Thyroid gland (tissue), 4 donors: ENCODE results near the gene PTPRE. TPM values are rescaled to one million over a fixed set of nuclear protein-coding genes. Genes with fewer than 3 reads are reported as not detected.

Experiments used
- DNase-seq, 2 donors: peaks; one replicate each; pipeline ENCODE4 v3.0.0-alpha.2; 2019
- H3K27ac ChIP-seq, 3 donors: fragments of 200-600 bp; sonication (generic); 1 replicate in 2 of 3; 2 replicates in 1 of 3; pipeline ENCODE4 v1.5.1; 2016 to 2019; ENCODE audit warnings: mild to moderate bottlenecking in 1 of 3, moderate library complexity in 1 of 3
- H3K27me3 ChIP-seq: fragments of 200-600 bp; sonication (generic); one replicate; pipeline ENCODE4 v1.5.1; 2019
- H3K36me3 ChIP-seq, 2 donors: fragments of 200-600 bp; sonication (generic); one replicate each; pipeline ENCODE4 v1.5.1; 2016 to 2019
- H3K4me1 ChIP-seq, 2 donors: fragments of 200-600 bp; sonication (generic); one replicate each; pipeline ENCODE4 v1.5.1; 2017 to 2019
- H3K4me3 ChIP-seq, 3 donors: fragments of 200-600 bp; sonication (generic); replicated peaks in 1 of 3; 1 replicate in 2 of 3; 2 replicates in 1 of 3; pipeline ENCODE4 v1.5.1; 2016; ENCODE audit warnings: mild to moderate bottlenecking in 1 of 3
- H3K9me3 ChIP-seq: fragments of 200-600 bp; sonication (generic); one replicate; pipeline ENCODE4 v1.5.1; 2017
- CTCF ChIP-seq, 6 experiments: fragments of 200-600 bp in 3 of 6; fragments of 450-650 bp in 3 of 6; sonication (generic) in 3 of 6; IDR thresholded peaks; one replicate each; pipeline ENCODE4 v1.5.1; 2016 to 2019; ENCODE audit warnings: antibody characterized with exemption in 6 of 6, mild to moderate bottlenecking in 2 of 6, inconsistent platforms in 1 of 6, moderate library complexity in 1 of 6
- POLR2A ChIP-seq, 2 donors: fragments of 450-650 bp; IDR thresholded peaks; one replicate each; pipeline ENCODE4 v1.6.1; 2017; ENCODE audit warnings: antibody characterized with exemption in 2 of 2, mild to moderate bottlenecking in 2 of 2, moderate library complexity in 1 of 2
- WGBS, 2 donors: methylation state at CpG; one replicate each; pipeline ENCODE4 v1.1.5; 2017; 5-methylcytosine and 5-hydroxymethylcytosine counted together
- intact Hi-C: fragments of 100-400 bp; cut with DNase I; formaldehyde crosslinking; loops from one replicate; pipeline ENCODE4 v1.15.1; 2023
- total RNA-seq, 4 donors: library from RNA; depleted of rRNA; stranded (reverse); fragments of >200 nt; gene quantifications; one replicate each; pipeline ENCODE4 v1.2.3, GENCODE V29; 2016

PTPRE gene
- total RNA-seq, 4 donors from 2014 or later, result 16.8 to 25.0 (median 19.4) TPM

GRCh38 chr10:127873901-127874470 lies 32.9 kb upstream of the PTPRE start:
- intact Hi-C loops, result no loop called here
- no peak overlapping the region for H3K27ac ChIP-seq
- TF ChIP-seq CTCF (IDR thresholded peaks at IDR 0.05), result no peak
- no peak for TF ChIP-seq POLR2A (IDR thresholded peaks at IDR 0.05)
- H3K27me3 ChIP-seq, result no peaks in the 10 kb centered on the region
- no peaks in the 10 kb centered on the region for H3K9me3 ChIP-seq
- H3K4me1 ChIP-seq, result no peaks in the 10 kb centered on the region
- no peaks in the 10 kb centered on the region for H3K36me3 ChIP-seq
- no peak overlapping the region for H3K4me3 ChIP-seq
- WGBS, 2 donors, result 78 to 83% methylated on average over 11 of the region's 11 CpGs
- no peak for DNase-seq

DNA sequence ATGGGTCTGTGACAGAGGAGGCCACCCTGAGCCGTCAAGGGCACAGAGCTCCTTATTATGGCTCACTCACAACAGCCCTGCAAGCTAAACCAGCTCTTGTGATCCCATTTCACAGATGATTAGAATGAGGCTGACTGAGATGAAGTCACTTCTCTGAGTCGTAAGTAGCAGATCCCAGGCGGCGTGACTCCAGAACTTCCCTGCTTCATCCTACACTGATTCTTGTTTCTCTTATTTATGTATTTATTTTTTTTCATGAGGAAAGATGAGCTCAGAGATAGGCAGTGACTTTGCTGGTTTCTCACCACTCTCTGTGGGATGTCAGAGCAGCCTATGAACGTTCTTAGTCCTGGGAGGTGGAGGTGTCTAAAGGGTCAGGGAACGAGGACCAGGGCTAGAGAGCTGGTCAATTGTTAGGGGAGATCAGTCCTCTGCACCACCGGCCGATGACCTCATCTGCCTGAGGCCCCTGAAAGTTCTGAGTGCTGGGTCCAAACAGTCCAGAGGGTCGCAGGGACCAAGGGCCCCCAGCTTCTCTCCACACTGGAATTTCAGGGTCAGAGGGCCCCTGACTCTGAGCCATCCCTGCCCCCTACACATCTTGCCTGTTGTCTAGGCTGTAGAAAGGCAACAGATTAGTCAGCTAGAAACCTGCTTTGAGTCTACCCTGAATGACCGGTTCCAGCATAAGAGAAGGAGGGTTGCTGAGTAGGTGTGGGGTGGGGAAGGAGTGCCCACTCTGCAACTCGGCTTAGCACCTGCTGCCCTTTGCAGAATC lies 32.0 kb upstream of the PTPRE start:
- Histone ChIP-seq H3K36me3 (no peaks in the 10 kb centered on the region), H3K27ac (no peak overlapping the region), H3K9me3 (no peaks in the 10 kb centered on the region), H3K4me3 (no peak overlapping the region), H3K27me3 (no peaks in the 10 kb centered on the region), H3K4me1 (no peaks in the 10 kb centered on the region)
- WGBS, 2 donors, result 70 to 81% methylated on average over 10 to 11 of the region's 11 CpGs
- no peak for DNase-seq
- TF ChIP-seq POLR2A (IDR thresholded peaks at IDR 0.05) (no peak), CTCF (IDR thresholded peaks at IDR 0.05) (no peak)
- intact Hi-C loops, result no loop called here

GRCh38 chr10:127875449-127875765 lies 31.5 kb upstream of the PTPRE start:
- 89 to 91% methylated on average over 6 of the region's 6 CpGs for WGBS, 2 donors
- intact Hi-C loops, result no loop called here
- TF ChIP-seq POLR2A (IDR thresholded peaks at IDR 0.05) (no peak), CTCF (IDR thresholded peaks at IDR 0.05) (no peak)
- no peaks in the 10 kb centered on the region for H3K9me3 ChIP-seq
- no peaks in the 10 kb centered on the region for H3K36me3 ChIP-seq
- no peaks in the 10 kb centered on the region for H3K27me3 ChIP-seq
- H3K4me3 ChIP-seq, result no peak overlapping the region
- no peak for DNase-seq
- no peaks in the 10 kb centered on the region for H3K4me1 ChIP-seq
- no peak overlapping the region for H3K27ac ChIP-seq

- no peak for DNase-seq
- no peak overlapping the region for H3K4me3 ChIP-seq
- TF ChIP-seq POLR2A (IDR thresholded peaks at IDR 0.05) (no peak), CTCF (IDR thresholded peaks at IDR 0.05) (no peak)
- no peaks in the 10 kb centered on the region for H3K27me3 ChIP-seq
- no peaks in the 10 kb centered on the region for H3K36me3 ChIP-seq
- WGBS, 2 donors, result 94 to 97% methylated on average over 5 of the region's 5 CpGs
- intact Hi-C loops, result no loop called here
- no peaks in the 10 kb centered on the region for H3K9me3 ChIP-seq
- H3K27ac ChIP-seq, result no peak overlapping the region
- no peaks in the 10 kb centered on the region for H3K4me1 ChIP-seq
These were observed 31.0 kb upstream of the PTPRE start for GRCh38 chr10:127875916-127876315.

DNA sequence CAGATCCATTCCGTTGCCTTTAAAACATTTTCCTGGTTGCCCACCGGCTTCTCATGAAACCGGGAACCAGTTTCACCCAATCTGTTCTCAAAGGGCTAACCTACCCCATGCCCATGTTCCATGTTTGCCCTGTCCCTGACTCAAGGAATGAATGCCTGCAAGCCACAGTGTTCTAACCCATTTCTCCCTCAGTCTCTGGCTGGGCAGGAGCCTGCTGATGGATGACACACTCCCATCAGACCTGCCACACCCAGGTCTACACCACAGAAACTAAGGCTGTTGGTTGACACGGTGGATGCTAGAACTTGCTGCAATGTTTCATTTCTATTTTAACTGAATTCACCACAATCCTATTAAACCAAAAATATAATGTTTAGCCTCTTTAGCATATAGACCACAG lies 29.8 kb upstream of the PTPRE start:
- Histone ChIP-seq H3K4me3 (no peak overlapping the region), H3K9me3 (no peaks in the 10 kb centered on the region), H3K4me1 (no peaks in the 10 kb centered on the region), H3K27ac (no peak overlapping the region), H3K27me3 (no peaks in the 10 kb centered on the region), H3K36me3 (no peaks in the 10 kb centered on the region)
- intact Hi-C loops, result no loop called here
- DNase-seq, result no peak
- 93 to 94% methylated on average over 4 of the region's 4 CpGs for whole genome bisulfite sequencing, 2 donors
- TF ChIP-seq POLR2A (IDR thresholded peaks at IDR 0.05), result no peak
- no peak for TF ChIP-seq CTCF (IDR thresholded peaks at IDR 0.05)
